SK-N-SH treated with all-trans-retinoic acid at 6 μM for 48 hours (cell line): ENCODE results near the gene MRPL12.

Source experiments
- ATAC-seq: fragments of 200-7000 bp; cut with Tn5 transposase; 3 replicates; pipeline ENCODE4 v1.9.1; 2020; ENCODE audit warnings: mild to moderate bottlenecking, moderate library complexity
- ARNTL ChIP-seq: fragments of 450-650 bp; formaldehyde crosslinking; IDR thresholded peaks from 2 replicates; pipeline ENCODE4 v1.5.0; 2020; ENCODE audit warnings: low read depth, mild to moderate bottlenecking, moderate library complexity, borderline replicate concordance
- BACH2 ChIP-seq: fragments of 250-450 bp; sonication (Bioruptor Pico); IDR thresholded peaks from 2 replicates; pipeline ENCODE4 v1.9.0; 2021; ENCODE audit warnings: mild to moderate bottlenecking, borderline replicate concordance
- CSDC2 ChIP-seq: fragments of 250-450 bp; sonication (Bioruptor Pico); IDR thresholded peaks from 2 replicates; pipeline ENCODE4 v1.5.0; 2020; ENCODE audit warnings: mild to moderate bottlenecking, moderate library complexity
- ESRRG ChIP-seq: fragments of 250-450 bp; sonication (Bioruptor Pico); IDR thresholded peaks from 2 replicates; pipeline ENCODE4 v1.6.1; 2021; ENCODE audit warnings: mild to moderate bottlenecking
- GLIS3 ChIP-seq: fragments of 250-450 bp; sonication (Bioruptor Pico); IDR thresholded peaks from 2 replicates; pipeline ENCODE4 v1.5.0; 2020; ENCODE audit warnings: mild to moderate bottlenecking, moderate library complexity
- ISL1 ChIP-seq: fragments of 250-450 bp; sonication (Bioruptor Pico); IDR thresholded peaks from 2 replicates; pipeline ENCODE4 v2.1.2; 2022; ENCODE audit warnings: mild to moderate bottlenecking, moderate library complexity
- OSR1 ChIP-seq: fragments of 250-450 bp; sonication (Bioruptor Pico); IDR thresholded peaks from 2 replicates; pipeline ENCODE4 v1.8.0; 2022; ENCODE audit warnings: moderate library complexity, mild to moderate bottlenecking, inconsistent platforms
- PPARA ChIP-seq: fragments of 250-450 bp; sonication (Bioruptor Pico); IDR thresholded peaks from 2 replicates; pipeline ENCODE4 v1.5.0; 2020; ENCODE audit warnings: mild to moderate bottlenecking, borderline replicate concordance
- RARB ChIP-seq: fragments of 250-450 bp; sonication (Bioruptor Pico); IDR thresholded peaks from 2 replicates; pipeline ENCODE4 v1.8.0; 2021; ENCODE audit warnings: mild to moderate bottlenecking, moderate library complexity
- SNAI2 ChIP-seq: fragments of 250-450 bp; sonication (Bioruptor Pico); IDR thresholded peaks from 2 replicates; pipeline ENCODE4 v1.5.0; 2020; ENCODE audit warnings: mild to moderate bottlenecking, moderate library complexity
- TCF4 ChIP-seq: fragments of 250-450 bp; sonication (Bioruptor Pico); IDR thresholded peaks from 2 replicates; pipeline ENCODE4 v1.8.0; 2021; ENCODE audit warnings: mild to moderate bottlenecking, moderate library complexity, borderline replicate concordance
- TOX ChIP-seq: fragments of 250-450 bp; sonication (Bioruptor Pico); IDR thresholded peaks from 2 replicates; pipeline ENCODE4 v1.8.0; 2021; ENCODE audit warnings: mild to moderate bottlenecking, moderate library complexity, borderline replicate concordance
- ZC3H10 ChIP-seq: fragments of 250-450 bp; sonication (Bioruptor Pico); IDR thresholded peaks from 2 replicates; pipeline ENCODE4 v1.5.1; 2021; ENCODE audit warnings: mild to moderate bottlenecking, moderate library complexity
- ZFP3 ChIP-seq: fragments of 250-450 bp; sonication (Bioruptor Pico); IDR thresholded peaks from 2 replicates; pipeline ENCODE4 v1.5.0; 2020; ENCODE audit warnings: mild to moderate bottlenecking, moderate library complexity
- ZFP30 ChIP-seq: fragments of 450-650 bp; formaldehyde crosslinking; IDR thresholded peaks from 2 replicates; pipeline ENCODE4 v1.5.0; 2022; ENCODE audit warnings: mild to moderate bottlenecking, moderate library complexity
- ZNF565 ChIP-seq: fragments of 450-650 bp; formaldehyde crosslinking; conservative IDR thresholded peaks from 2 replicates; pipeline ENCODE4 v1.5.0; 2020; ENCODE audit warnings: low read depth, mild to moderate bottlenecking, moderate library complexity
- ZNF70 ChIP-seq: fragments of 450-650 bp; formaldehyde crosslinking; IDR thresholded peaks from 2 replicates; pipeline ENCODE4 v1.5.0; 2020; ENCODE audit warnings: mild to moderate bottlenecking, moderate library complexity
- ZNF8 ChIP-seq: fragments of 450-650 bp; formaldehyde crosslinking; IDR thresholded peaks from 2 replicates; pipeline ENCODE4 v1.5.0; 2020; ENCODE audit warnings: mild to moderate bottlenecking, moderate library complexity
- TF ChIP-seq, protein P1 (sequence below): fragments of 250-450 bp; sonication (Bioruptor Pico); IDR thresholded peaks from 2 replicates; pipeline ENCODE4 v1.8.0; 2021; ENCODE audit warnings: low read depth, mild to moderate bottlenecking, moderate library complexity, borderline replicate concordance
- TF ChIP-seq, protein P2 (sequence below): fragments of 250-450 bp; sonication (Bioruptor Pico); IDR thresholded peaks from 2 replicates; pipeline ENCODE4 v1.5.1; 2020; ENCODE audit warnings: low read depth, mild to moderate bottlenecking, moderate library complexity
- TF ChIP-seq, protein P3 (sequence below): fragments of 250-450 bp; sonication (Bioruptor Pico); IDR thresholded peaks from 2 replicates; pipeline ENCODE4 v1.5.0; 2020; ENCODE audit warnings: mild to moderate bottlenecking, moderate library complexity
- TF ChIP-seq, protein P4 (sequence below): fragments of 250-450 bp; sonication (Bioruptor Pico); IDR thresholded peaks from 2 replicates; pipeline ENCODE4 v1.8.0; 2020; ENCODE audit warnings: mild to moderate bottlenecking, moderate library complexity, borderline replicate concordance

The MRPL12 gene

DNA sequence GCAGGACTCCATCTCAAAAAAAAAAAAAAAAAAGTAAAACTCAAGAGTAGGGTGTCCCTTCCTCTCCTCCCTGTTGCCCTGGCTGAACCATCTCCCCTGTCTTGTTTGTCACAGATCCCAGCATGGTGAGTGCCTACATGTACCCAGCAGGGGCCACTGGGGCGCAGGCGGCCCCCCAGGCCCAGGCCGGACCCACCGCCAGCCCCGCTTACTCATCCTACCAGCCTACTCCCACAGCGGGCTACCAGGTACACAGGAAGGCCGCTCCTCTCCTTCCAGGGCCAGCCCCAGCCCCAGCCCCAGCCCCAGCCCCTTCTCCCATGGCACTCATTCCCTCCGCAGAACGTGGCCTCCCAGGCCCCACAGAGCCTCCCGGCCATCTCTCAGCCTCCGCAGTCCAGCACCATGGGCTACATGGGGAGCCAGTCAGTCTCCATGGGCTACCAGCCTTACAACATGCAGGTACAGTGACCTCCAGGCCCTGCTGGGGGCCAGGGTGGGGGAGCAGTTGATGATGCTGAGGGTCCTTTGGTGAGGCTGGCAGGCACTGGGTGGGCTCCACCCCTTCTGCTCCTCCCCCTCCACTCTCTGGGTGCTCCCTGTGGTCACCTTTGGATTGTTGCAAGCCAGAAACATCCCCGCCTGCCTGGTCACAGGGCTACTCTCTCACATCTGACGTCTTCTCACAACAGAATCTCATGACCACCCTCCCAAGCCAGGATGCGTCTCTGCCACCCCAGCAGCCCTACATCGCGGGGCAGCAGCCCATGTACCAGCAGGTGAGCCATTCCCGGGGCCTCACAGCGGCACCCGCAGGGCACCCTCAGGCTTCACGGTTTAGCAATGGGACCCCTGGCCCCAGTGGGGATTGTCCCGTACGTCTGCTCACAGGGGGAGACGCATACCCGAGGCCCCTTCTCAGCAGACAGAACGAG lies 2.5 kb upstream of the MRPL12 start:
- no peak for ATAC-seq
- TF ChIP-seq, protein P1, sequence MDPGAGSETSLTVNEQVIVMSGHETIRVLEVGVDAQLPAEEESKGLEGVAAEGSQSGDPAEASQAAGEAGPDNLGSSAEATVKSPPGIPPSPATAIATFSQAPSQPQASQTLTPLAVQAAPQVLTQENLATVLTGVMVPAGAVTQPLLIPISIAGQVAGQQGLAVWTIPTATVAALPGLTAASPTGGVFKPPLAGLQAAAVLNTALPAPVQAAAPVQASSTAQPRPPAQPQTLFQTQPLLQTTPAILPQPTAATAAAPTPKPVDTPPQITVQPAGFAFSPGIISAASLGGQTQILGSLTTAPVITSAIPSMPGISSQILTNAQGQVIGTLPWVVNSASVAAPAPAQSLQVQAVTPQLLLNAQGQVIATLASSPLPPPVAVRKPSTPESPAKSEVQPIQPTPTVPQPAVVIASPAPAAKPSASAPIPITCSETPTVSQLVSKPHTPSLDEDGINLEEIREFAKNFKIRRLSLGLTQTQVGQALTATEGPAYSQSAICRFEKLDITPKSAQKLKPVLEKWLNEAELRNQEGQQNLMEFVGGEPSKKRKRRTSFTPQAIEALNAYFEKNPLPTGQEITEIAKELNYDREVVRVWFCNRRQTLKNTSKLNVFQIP = no peak
- TF ChIP-seq ZNF8 (CRISPR knock-in tag) = no peak
- TF ChIP-seq OSR1 (CRISPR knock-in tag) = no peak
- TF ChIP-seq ISL1 (CRISPR knock-in tag) = no peak
- TF ChIP-seq TCF4 = no peak
- TF ChIP-seq, protein P2, sequence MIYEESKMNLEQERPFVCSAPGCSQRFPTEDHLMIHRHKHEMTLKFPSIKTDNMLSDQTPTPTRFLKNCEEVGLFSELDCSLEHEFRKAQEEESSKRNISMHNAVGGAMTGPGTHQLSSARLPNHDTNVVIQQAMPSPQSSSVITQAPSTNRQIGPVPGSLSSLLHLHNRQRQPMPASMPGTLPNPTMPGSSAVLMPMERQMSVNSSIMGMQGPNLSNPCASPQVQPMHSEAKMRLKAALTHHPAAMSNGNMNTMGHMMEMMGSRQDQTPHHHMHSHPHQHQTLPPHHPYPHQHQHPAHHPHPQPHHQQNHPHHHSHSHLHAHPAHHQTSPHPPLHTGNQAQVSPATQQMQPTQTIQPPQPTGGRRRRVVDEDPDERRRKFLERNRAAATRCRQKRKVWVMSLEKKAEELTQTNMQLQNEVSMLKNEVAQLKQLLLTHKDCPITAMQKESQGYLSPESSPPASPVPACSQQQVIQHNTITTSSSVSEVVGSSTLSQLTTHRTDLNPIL (CRISPR knock-in tag) = no peak
- TF ChIP-seq BACH2 (CRISPR knock-in tag) = no peak
- no peak for TF ChIP-seq PPARA (CRISPR knock-in tag)
- TF ChIP-seq GLIS3 = no peak
- TF ChIP-seq, protein P3, sequence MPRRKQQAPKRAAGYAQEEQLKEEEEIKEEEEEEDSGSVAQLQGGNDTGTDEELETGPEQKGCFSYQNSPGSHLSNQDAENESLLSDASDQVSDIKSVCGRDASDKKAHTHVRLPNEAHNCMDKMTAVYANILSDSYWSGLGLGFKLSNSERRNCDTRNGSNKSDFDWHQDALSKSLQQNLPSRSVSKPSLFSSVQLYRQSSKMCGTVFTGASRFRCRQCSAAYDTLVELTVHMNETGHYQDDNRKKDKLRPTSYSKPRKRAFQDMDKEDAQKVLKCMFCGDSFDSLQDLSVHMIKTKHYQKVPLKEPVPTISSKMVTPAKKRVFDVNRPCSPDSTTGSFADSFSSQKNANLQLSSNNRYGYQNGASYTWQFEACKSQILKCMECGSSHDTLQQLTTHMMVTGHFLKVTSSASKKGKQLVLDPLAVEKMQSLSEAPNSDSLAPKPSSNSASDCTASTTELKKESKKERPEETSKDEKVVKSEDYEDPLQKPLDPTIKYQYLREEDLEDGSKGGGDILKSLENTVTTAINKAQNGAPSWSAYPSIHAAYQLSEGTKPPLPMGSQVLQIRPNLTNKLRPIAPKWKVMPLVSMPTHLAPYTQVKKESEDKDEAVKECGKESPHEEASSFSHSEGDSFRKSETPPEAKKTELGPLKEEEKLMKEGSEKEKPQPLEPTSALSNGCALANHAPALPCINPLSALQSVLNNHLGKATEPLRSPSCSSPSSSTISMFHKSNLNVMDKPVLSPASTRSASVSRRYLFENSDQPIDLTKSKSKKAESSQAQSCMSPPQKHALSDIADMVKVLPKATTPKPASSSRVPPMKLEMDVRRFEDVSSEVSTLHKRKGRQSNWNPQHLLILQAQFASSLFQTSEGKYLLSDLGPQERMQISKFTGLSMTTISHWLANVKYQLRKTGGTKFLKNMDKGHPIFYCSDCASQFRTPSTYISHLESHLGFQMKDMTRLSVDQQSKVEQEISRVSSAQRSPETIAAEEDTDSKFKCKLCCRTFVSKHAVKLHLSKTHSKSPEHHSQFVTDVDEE (CRISPR knock-in tag) = no peak
- no peak for TF ChIP-seq ZNF565 (CRISPR knock-in tag)
- no peak for TF ChIP-seq ZFP30 (CRISPR knock-in tag)
- no peak for TF ChIP-seq RARB (CRISPR knock-in tag)
- TF ChIP-seq CSDC2 (CRISPR knock-in tag) = no peak
- no peak for TF ChIP-seq ESRRG (CRISPR knock-in tag)
- no peak for TF ChIP-seq ZC3H10 (CRISPR knock-in tag)
- TF ChIP-seq SNAI2 (CRISPR knock-in tag) = no peak
- no peak for TF ChIP-seq ZFP3 (CRISPR knock-in tag)
- no peak for TF ChIP-seq TOX (CRISPR knock-in tag)
- no peak for TF ChIP-seq ZNF70

DNA sequence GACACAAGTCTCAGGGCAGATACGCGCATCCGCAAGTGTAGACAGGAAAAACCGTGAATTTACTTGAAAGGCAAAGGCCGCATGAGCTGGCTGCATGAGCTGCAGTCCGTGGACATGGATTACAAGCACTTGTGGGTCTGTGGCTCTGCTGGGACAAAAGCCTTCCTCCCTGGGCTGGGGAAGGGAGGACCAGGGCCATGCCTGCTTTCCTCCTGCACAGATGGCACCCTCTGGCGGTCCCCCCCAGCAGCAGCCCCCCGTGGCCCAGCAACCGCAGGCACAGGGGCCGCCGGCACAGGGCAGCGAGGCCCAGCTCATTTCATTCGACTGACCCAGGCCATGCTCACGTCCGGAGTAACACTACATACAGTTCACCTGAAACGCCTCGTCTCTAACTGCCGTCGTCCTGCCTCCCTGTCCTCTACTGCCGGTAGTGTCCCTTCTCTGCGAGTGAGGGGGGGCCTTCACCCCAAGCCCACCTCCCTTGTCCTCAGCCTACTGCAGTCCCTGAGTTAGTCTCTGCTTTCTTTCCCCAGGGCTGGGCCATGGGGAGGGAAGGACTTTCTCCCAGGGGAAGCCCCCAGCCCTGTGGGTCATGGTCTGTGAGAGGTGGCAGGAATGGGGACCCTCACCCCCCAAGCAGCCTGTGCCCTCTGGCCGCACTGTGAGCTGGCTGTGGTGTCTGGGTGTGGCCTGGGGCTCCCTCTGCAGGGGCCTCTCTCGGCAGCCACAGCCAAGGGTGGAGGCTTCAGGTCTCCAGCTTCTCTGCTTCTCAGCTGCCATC lies 1.7 kb upstream of the MRPL12 start:
- ATAC-seq = peak; percentile 28
- no peak for TF ChIP-seq ZNF70
- TF ChIP-seq OSR1 (CRISPR knock-in tag) = no peak

DNA sequence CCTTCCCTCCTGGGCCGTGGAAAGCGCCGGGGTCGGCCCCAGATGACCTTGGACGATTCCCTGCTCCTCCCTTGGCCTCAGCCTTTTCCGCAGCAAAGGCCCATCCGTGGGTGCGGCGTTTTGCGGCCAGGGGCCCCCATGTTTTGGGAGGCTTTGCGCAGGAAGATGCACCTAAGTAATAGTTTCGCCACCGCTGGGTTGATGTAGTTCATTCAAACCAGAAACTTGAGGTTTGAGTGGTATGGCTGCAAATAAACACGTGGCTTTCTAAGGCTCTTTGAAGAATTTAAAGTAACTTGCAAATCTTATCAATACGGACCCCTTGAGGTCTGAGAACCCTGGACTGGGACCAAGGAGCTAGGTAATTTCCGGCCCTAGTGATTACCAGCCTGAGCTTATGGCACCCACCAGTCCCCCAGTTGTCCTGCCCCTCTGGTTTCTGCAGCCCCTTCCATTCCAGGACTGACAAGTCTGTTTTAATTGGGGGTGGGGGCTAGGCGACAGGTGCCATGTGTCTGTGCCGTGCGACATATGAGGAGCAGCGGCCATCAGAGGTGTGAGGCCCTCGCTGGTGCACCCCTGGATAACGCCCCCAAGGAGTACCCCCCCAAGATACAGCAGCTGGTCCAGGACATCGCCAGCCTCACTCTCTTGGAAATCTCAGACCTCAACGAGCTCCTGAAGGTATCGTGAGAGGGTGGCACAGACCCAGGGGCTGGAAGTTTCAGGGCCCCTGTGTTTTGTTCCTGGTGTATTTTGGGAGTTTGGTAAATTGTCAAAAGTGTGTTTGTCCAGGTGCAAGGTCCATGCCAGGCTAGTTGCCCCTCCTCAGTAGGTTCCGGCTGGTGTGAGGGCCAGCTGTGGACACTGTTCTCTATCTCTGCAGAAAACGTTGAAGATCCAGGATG lies 834 bp downstream of the MRPL12 start:
- no peak for ATAC-seq
- TF ChIP-seq, protein P2 (CRISPR knock-in tag) = no peak
- TF ChIP-seq ZNF8 (CRISPR knock-in tag) = no peak
- no peak for TF ChIP-seq ZFP30 (CRISPR knock-in tag)
- no peak for TF ChIP-seq PPARA (CRISPR knock-in tag)
- TF ChIP-seq, protein P4, sequence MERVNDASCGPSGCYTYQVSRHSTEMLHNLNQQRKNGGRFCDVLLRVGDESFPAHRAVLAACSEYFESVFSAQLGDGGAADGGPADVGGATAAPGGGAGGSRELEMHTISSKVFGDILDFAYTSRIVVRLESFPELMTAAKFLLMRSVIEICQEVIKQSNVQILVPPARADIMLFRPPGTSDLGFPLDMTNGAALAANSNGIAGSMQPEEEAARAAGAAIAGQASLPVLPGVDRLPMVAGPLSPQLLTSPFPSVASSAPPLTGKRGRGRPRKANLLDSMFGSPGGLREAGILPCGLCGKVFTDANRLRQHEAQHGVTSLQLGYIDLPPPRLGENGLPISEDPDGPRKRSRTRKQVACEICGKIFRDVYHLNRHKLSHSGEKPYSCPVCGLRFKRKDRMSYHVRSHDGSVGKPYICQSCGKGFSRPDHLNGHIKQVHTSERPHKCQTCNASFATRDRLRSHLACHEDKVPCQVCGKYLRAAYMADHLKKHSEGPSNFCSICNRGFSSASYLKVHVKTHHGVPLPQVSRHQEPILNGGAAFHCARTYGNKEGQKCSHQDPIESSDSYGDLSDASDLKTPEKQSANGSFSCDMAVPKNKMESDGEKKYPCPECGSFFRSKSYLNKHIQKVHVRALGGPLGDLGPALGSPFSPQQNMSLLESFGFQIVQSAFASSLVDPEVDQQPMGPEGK (CRISPR knock-in tag) = no peak
- TF ChIP-seq TCF4 = no peak
- TF ChIP-seq CSDC2 (CRISPR knock-in tag) = no peak
- TF ChIP-seq GLIS3 = no peak
- no peak for TF ChIP-seq TOX (CRISPR knock-in tag)
- no peak for TF ChIP-seq ZC3H10 (CRISPR knock-in tag)
- no peak for TF ChIP-seq ESRRG (CRISPR knock-in tag)
- TF ChIP-seq ARNTL (CRISPR knock-in tag) = no peak
- TF ChIP-seq OSR1 (CRISPR knock-in tag) = no peak
- TF ChIP-seq, protein P1 = no peak
- no peak for TF ChIP-seq SNAI2 (CRISPR knock-in tag)
